GM12892 (cell line): ENCODE data around the gene TMEM106A.
"Not testable (repeated sequence)": the region's sequence is repeated elsewhere in the genome, so short reads cannot be mapped to it uniquely, and the experiment has no call there.

ENCODE experiments used
- DNase-seq: peaks from one replicate; pipeline ENCODE4 v3.0.0; 2011; ENCODE audit not compliant: insufficient read length
- FAIRE-seq: peaks from 2 replicates; lab custom pipeline; 2011; peaks lifted over from hg19 to GRCh38; lab: Jason Lieb, UNC
- POLR2A ChIP-seq: IDR thresholded peaks from 2 replicates; pipeline ENCODE4 v1.6.1; 2011; ENCODE audit warnings: low read depth, low read length, control low read depth
- POLR2AphosphoS5 ChIP-seq: IDR thresholded peaks from 2 replicates; pipeline ENCODE4 v1.6.1; 2011; ENCODE audit warnings: low read depth, low read length, control low read depth
- TAF1 ChIP-seq: IDR thresholded peaks from 2 replicates; pipeline ENCODE4 v1.6.1; 2011; ENCODE audit warnings: low read depth, mild to moderate bottlenecking, control low read depth, low read length, borderline replicate concordance

TMEM106A gene

GRCh38 chr17:43193251-43193650 is 18.4 kb upstream of the TMEM106A start:
- TF ChIP-seq TAF1 (no peak), POLR2A (no peak), POLR2AphosphoS5 (no peak)
- FAIRE-seq (no peak), DNase-seq (no peak)

- no peak for DNase-seq
- FAIRE-seq, result no peak
- TF ChIP-seq POLR2AphosphoS5 (no peak), POLR2A (no peak), TAF1 (no peak)
These were observed 12.0 kb upstream of the TMEM106A start for GRCh38 chr17:43199633-43200032.

- DNase-seq (no peak), FAIRE-seq (no peak)
- TF ChIP-seq POLR2AphosphoS5 (no peak), TAF1 (no peak), POLR2A (no peak)
These were observed 11.5 kb upstream of the TMEM106A start for GRCh38 chr17:43200127-43200526.

GRCh38 chr17:43203013-43203412 is 8.7 kb upstream of the TMEM106A start:
- not testable (repeated sequence) for FAIRE-seq, DNase-seq

GRCh38 chr17:43210576-43210975 is 1.1 kb upstream of the TMEM106A start:
- DNase-seq (no peak), FAIRE-seq (no peak)
- no peak for TF ChIP-seq TAF1
- TF ChIP-seq POLR2A, result no peak
- TF ChIP-seq POLR2AphosphoS5, result no peak

- FAIRE-seq (no peak), DNase-seq (no peak)
- TF ChIP-seq POLR2AphosphoS5, result no peak
- no peak for TF ChIP-seq POLR2A
- no peak for TF ChIP-seq TAF1
These were observed 574 bp upstream of the TMEM106A start for GRCh38 chr17:43211123-43211479.

GRCh38 chr17:43212641-43213490 is 1.2 kb downstream of the TMEM106A start:
- DNase-seq (no peak), FAIRE-seq (peak; percentile 66)
- TF ChIP-seq TAF1 (no peak), POLR2A (no peak), POLR2AphosphoS5 (no peak)

- TF ChIP-seq POLR2A (no peak), TAF1 (no peak), POLR2AphosphoS5 (no peak)
- FAIRE-seq (no peak), DNase-seq (no peak)
These were observed 1.9 kb downstream of the TMEM106A start for GRCh38 chr17:43213545-43213944.

GRCh38 chr17:43215341-43215740 is 3.7 kb downstream of the TMEM106A start:
- TF ChIP-seq POLR2AphosphoS5 (no peak), POLR2A (no peak), TAF1 (no peak)
- FAIRE-seq (no peak), DNase-seq (no peak)

- no peak for TF ChIP-seq POLR2AphosphoS5
- TF ChIP-seq TAF1, result no peak
- no peak for TF ChIP-seq POLR2A
- no peak for FAIRE-seq
- DNase-seq, result no peak
These were observed 4.7 kb downstream of the TMEM106A start for GRCh38 chr17:43216369-43216761.

- no peak for FAIRE-seq
These were observed 5.3 kb downstream of the TMEM106A start for GRCh38 chr17:43216762-43217613.

GRCh38 chr17:43217614-43218087 is 6.0 kb downstream of the TMEM106A start:
- DNase-seq, result no peak
- TF ChIP-seq POLR2A (no peak), POLR2AphosphoS5 (no peak), TAF1 (no peak)
- no peak for FAIRE-seq

More at GRCh38 chr17:43216762-43217613, 5.3 kb downstream of the TMEM106A start:
- no peak for DNase-seq
- TF ChIP-seq POLR2AphosphoS5 (no peak), POLR2A (no peak), TAF1 (no peak)

GRCh38 chr17:43219001-43219400 is 7.3 kb downstream of the TMEM106A start:
- no peak for FAIRE-seq
- no peak for DNase-seq
- TF ChIP-seq POLR2A (no peak), TAF1 (no peak), POLR2AphosphoS5 (no peak)
